ENCODE data around the gene CHURC1. TPM values are rescaled to one million over a fixed set of nuclear protein-coding genes. Genes with fewer than 3 reads are reported as not detected.

Gene CHURC1
- total and polyA plus RNA-seq, 2 of the 4 experiments (the other 2 are of a cell fraction): 38.0 to 69.5 TPM

- POLR2A ChIA-PET (ENCODE audit: unreplicated experiment): no interaction called here
- Histone ChIP-seq H3K56ac (ENCODE audit: extremely low read depth, insufficient read depth, low read length) (no peak overlapping the region), H3K4me2 (ENCODE audit: low read depth, low read length) (no peak overlapping the region), H3K79me1 (ENCODE audit: low read depth in 1 of 2, low read length in 2 of 2) (no peaks in the 10 kb centered on the region), H3K27ac (ENCODE audit: insufficient read depth, low read length) (no peak overlapping the region), H3K18ac (ENCODE audit: low read depth, low read length) (no peak overlapping the region), H2BK15ac (ENCODE audit: low read depth, low read length) (no peak overlapping the region), H2BK120ac (ENCODE audit: low read depth, low read length) (no peak overlapping the region), H2BK20ac (ENCODE audit: low read depth, low read length) (no peak overlapping the region), H2AK5ac (ENCODE audit: low read depth, low read length) (no peak overlapping the region), H3K14ac (replicated peaks; ENCODE audit: low read depth, low read length) (no peak overlapping the region), H3K9me1 (ENCODE audit: insufficient read depth, low read length) (no peaks in the 10 kb centered on the region), H2AK9ac (replicated peaks; ENCODE audit: low read depth, low read length, poor library complexity) (no peak overlapping the region), H4K8ac (ENCODE audit: low read depth in 2 of 2, low read length in 2 of 2) (no peak overlapping the region), H3K36me3 (ENCODE audit: control insufficient read depth, insufficient read depth, low read length) (no peaks in the 10 kb centered on the region), H4K5ac (ENCODE audit: low read depth, low read length) (no peak overlapping the region), H2BK5ac (ENCODE audit: low read depth, low read length, poor library complexity, severe bottlenecking) (no peak overlapping the region), H4K91ac (ENCODE audit: insufficient read depth, low read depth, low read length) (no peak overlapping the region), H3K4ac (ENCODE audit: low read depth, low read length) (no peak overlapping the region), H3K9ac (ENCODE audit: low read depth, low read length) (no peak overlapping the region), H3K23ac (ENCODE audit: low read depth, low read length) (no peak overlapping the region), H4K20me1 (ENCODE audit: insufficient read depth, low read length) (no peaks in the 10 kb centered on the region), H3K4me3 (ENCODE audit: insufficient read depth, low read depth, low read length) (no peak overlapping the region), H2AFZ (replicated peaks; ENCODE audit: low read length, poor library complexity) (no peak overlapping the region), H3K27me3 (ENCODE audit: control insufficient read depth, insufficient read depth, low read length) (peaks cover 30% of the 10 kb centered on the region), H3K4me1 (ENCODE audit: control insufficient read depth, insufficient read depth, low read length) (no peaks in the 10 kb centered on the region), H3K9me3 (ENCODE audit: control insufficient read depth, insufficient read depth, low read length) (no peaks in the 10 kb centered on the region)
- intact Hi-C loops (cut with micrococcal nuclease) (no loop called here), dilution Hi-C loops (cut with HindIII; ENCODE audit: low sequenced_read_pairs, unreplicated experiment) (no loop called here), in situ Hi-C loops (cut with MboI; ENCODE audit: low sequenced_read_pairs) (loop anchor here (25.0 kb wide), 1 partner anchor 369 kb away; the partner anchor contains the start of genes HSPA2 and PPP1R36)
- BruUV-seq (replicated peaks): no TSS peak
- DNase-seq: no peak
- TF ChIP-seq RFX5 (IDR thresholded peaks at IDR 0.05; ENCODE audit: low read depth, low read length): no peak
- TF ChIP-seq, protein P1, sequence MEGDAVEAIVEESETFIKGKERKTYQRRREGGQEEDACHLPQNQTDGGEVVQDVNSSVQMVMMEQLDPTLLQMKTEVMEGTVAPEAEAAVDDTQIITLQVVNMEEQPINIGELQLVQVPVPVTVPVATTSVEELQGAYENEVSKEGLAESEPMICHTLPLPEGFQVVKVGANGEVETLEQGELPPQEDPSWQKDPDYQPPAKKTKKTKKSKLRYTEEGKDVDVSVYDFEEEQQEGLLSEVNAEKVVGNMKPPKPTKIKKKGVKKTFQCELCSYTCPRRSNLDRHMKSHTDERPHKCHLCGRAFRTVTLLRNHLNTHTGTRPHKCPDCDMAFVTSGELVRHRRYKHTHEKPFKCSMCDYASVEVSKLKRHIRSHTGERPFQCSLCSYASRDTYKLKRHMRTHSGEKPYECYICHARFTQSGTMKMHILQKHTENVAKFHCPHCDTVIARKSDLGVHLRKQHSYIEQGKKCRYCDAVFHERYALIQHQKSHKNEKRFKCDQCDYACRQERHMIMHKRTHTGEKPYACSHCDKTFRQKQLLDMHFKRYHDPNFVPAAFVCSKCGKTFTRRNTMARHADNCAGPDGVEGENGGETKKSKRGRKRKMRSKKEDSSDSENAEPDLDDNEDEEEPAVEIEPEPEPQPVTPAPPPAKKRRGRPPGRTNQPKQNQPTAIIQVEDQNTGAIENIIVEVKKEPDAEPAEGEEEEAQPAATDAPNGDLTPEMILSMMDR (conservative IDR thresholded peaks at IDR 0.05; ENCODE audit: low read depth, low read length): no peak
- TF ChIP-seq POLR2A (IDR thresholded peaks at IDR 0.05; ENCODE audit: low read depth, low read length): no peak
- no peak for TF ChIP-seq MAZ (IDR thresholded peaks at IDR 0.05; ENCODE audit: borderline replicate concordance, low read depth, low read length)
- CTCF ChIA-PET: interaction anchor here (0.9 kb wide), 1 partner anchor 14 kb away, joined by 3 read pairs; no protein-coding TSS in a partner anchor
- ATAC-seq (ENCODE audit: low read depth): no peak
- 38% methylated on average over 2 of the region's 6 CpGs; no CpG with 5 or more reads in 1 of the 2 experiments for WGBS, 2 experiments (ENCODE audit: extremely low coverage in 2 of 2, insufficient read length in 1 of 2)
Measured at GRCh38 chr14:64906022-64906421, 8.2 kb upstream of the CHURC1 start.
